ENCODE data around the gene ZMAT3.
"Not testable (repeated sequence)": the region's sequence is repeated elsewhere in the genome, so short reads cannot be mapped to it uniquely, and the experiment has no call there.

Gene ZMAT3

DNA sequence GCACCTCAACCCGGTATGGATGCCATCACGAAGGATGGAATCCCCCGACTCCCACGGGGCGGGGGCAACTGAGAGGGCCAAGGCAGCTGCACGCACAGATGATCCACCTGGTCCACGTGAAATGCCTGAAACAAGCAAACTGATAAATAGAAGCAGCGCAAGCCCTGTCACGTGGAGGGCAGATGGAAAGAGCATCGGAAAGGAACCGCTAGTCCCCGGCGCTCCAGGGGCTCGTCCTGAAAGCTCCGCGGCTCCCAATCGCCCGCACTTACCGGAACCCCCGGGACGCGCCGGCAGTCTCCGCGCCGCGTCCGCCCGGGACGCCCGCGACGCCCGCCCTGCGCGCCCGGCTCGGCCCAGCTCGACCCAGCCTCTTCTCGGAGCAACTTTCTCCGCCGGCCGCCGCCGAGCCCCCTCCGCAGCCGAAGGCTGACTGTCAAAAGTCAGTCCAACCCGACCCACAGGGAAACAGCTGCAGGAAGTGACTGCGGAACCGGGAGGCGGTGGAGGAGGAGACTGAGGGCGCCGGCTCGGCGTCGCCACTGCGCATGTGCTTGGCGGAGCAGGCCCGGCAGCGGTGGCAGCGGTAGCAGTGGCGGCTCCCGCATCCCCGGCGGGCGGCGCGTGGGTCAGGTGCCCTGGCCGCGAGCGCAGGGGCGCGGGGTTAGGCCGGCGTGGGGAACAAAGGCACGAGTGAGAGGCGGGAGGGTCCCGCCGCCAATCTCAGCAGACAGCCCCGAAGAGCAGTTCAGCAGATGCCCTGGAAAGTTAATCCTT lies at the start of gene ZMAT3:
TSS of gene ZMAT3 (minus strand) at position 487 of the 777 bp plus-strand sequence. CDS start 4,057 bp downstream, outside the sequence.
- peak; percentile 82 for DNase-seq (ENCODE audit: low read depth)

- no peak for DNase-seq (ENCODE audit: low read depth)
Measured at GRCh38 chr3:179116816-179117215, 45.2 kb upstream of the ZMAT3 start.

GRCh38 chr3:179115444-179115843 lies 43.8 kb upstream of the ZMAT3 start:
- not testable (repeated sequence) for DNase-seq (ENCODE audit: low read depth)

DNA sequence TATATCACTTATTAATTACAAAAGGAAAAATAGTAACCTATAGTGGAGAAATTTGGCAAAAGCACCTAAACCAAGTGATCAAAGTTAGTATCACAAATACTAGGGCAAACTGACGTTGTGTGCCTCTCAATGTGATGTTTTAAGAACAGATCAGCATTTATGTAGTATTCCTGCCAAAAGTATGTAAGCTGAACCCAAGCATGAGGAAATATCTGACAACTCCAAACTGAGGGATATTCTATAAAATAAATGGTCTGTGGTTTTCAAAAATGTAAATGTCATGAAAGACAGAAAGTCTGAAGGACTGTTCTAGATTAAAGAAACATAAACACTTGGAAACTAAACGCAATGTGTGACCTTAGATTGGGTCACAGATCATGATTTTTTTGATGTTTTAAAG lies 42.3 kb upstream of the ZMAT3 start:
- no peak for DNase-seq (ENCODE audit: low read depth)

DNA sequence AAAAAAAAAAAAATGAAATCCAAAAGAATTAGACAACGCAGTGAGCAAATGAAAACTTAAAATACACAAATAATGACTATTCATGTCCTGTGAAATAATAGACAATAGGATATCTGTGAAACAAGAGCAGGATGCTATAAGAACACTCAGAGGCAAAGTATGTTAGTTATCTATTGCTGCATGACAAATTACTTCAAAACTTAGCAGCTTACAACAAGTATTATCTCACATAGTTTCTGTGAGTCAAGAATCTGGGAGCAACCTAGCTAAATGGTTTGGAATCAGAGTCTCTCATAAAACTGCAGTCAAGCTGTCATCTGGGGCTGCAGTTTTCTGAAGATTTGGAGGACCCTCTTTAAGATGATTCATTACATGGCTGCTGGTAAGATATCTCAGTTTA lies 36.5 kb upstream of the ZMAT3 start:
- DNase-seq (ENCODE audit: low read depth), result no peak

GRCh38 chr3:179107617-179108016 lies 36.0 kb upstream of the ZMAT3 start:
- no peak for DNase-seq (ENCODE audit: low read depth)

- DNase-seq (ENCODE audit: low read depth), result no peak
Measured at GRCh38 chr3:179105881-179106280, 34.3 kb upstream of the ZMAT3 start.

DNA sequence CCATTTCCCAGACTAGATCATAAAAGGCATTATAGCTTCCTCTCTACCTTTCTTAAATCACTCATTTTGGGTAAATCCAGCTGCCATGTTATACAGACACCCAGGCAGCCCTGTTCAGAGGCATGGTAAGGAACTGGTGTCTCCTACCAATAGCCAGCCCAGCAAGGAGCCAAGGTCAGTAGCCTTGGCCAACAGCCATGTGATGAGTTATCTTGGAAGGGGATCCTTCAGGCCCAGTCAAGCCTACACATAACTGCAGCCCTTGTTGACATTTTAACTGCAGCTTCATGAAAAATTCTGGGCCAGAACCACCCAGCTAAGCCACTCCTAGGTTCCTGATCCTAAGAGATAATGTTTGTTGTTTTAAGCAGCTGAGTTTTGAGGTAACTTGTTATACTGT lies 29.0 kb upstream of the ZMAT3 start:
- no peak for DNase-seq (ENCODE audit: low read depth)

- DNase-seq (ENCODE audit: low read depth), result no peak
Measured at GRCh38 chr3:179098388-179099077, 26.9 kb upstream of the ZMAT3 start.

GRCh38 chr3:179093807-179094206 lies 22.2 kb upstream of the ZMAT3 start:
- no peak for DNase-seq (ENCODE audit: low read depth)

- DNase-seq (ENCODE audit: low read depth), result no peak
Measured at GRCh38 chr3:179091113-179091512, 19.5 kb upstream of the ZMAT3 start.

GRCh38 chr3:179088306-179088705 lies 16.7 kb upstream of the ZMAT3 start:
- no peak for DNase-seq (ENCODE audit: low read depth)

DNA sequence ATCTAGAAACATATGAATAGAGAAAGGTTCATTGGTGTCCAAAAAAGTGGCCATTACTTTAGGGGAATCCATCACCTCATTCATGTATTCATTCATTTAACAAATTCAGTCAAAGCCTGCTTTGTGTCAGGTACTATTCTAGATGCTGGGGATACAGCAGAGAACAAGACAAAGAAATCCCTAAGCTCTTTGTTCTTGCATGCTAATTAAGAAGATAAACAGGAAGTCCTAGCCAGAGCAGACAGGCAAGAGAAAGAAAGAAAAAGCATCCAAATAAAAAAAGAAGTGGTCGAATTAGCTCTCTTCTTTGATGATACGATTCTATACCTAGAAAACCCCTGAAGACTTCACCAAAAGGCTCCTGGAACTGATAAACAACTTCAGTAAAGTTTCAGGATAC lies 12.4 kb upstream of the ZMAT3 start:
- no peak for DNase-seq (ENCODE audit: low read depth)

GRCh38 chr3:179082416-179082815 lies 10.8 kb upstream of the ZMAT3 start:
- no peak for DNase-seq (ENCODE audit: low read depth)

DNA sequence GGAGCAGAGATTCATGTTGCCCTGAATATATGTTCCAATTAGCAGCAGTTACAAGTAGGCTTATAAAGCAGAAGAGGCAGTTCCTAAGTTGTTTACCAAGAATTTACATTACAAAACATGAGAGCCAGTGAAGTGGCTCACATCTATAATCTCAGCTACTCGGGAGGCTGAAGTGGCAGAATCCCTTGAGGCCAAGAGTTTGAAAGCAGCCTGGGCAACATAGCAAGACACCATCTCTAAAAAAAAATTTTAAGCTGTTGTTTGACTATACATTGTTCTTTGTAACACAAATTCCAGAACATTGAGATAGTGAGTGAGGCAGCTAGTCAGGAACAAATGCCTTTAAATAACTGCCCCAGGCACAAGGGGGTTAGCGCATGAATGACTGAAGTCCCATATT lies 10.3 kb upstream of the ZMAT3 start:
- no peak for DNase-seq (ENCODE audit: low read depth)

DNA sequence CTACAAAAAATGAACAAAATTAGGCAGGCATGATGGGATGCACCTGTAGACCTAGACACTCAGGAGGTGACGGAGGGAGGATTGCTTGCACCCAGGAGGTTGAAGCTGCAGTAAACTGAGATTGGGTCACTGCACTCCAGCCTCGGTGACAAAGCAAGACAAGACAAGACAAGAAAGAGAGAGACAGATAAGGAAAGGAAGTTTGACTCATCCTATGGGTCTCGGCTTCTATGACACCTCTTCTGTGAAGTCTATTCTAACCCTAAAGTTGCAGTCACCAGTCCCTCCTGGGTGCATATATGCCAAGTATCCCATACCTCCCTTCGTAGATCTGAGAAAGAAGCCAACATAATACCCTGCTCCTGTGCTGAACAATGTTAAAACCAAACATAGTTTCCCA lies 7.9 kb upstream of the ZMAT3 start:
- no peak for DNase-seq (ENCODE audit: low read depth)

- DNase-seq (ENCODE audit: low read depth), result no peak
Measured at GRCh38 chr3:179076243-179077027, 4.8 kb upstream of the ZMAT3 start.

DNA sequence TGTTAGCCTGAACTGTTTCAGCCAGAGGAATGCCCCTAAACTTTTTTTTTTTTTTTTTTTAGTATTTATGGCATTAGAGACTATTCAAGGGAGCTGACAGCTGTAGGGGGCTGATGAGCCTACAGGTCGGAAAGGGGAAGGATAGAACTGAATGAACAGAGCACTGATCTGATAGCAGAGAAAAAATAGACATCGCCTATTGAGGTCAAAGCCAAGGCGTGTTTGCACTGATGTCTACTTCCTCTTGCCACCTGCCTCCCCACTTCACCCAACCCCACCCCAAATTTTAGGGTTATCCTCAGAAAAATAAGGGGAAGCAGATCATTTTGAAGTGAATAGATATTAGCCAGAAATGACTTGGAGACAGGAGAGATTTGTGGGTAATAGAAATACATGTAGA lies 3.0 kb upstream of the ZMAT3 start:
- no peak for DNase-seq (ENCODE audit: low read depth)

- no peak for DNase-seq (ENCODE audit: low read depth)
Measured at GRCh38 chr3:179073816-179074215, 2.2 kb upstream of the ZMAT3 start.

DNA sequence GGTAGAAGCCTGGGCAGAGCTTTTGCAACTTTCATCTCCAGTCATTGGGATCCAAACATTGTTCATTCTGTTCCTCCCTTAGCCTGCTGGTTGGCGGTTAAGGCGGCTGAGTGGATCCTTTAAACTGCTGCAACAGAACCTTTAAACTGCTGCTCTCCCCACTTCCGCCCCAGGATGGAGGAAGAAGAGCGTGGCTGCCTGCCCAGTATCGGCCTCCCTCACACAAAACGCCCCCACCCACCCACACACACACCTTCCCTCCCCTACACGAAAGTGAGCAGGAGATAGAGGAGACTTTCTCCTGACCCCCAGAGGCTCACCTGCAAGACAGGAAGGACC lies 460 bp upstream of the ZMAT3 start:
- DNase-seq (ENCODE audit: low read depth), result peak; percentile 19

DNA sequence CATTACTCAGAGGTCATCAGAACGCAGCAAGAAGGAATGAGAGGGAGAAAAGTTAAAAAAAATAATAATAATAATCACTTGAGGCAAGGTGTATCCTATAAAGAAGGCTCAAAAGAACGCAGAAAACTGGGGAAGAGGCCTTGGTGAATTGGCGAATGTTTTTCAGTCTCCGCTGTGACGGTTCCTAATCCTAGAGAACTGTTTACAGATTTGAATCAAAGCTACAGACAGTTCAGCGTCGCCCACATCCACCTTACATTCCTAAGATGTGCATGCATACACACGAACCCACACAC lies 634 bp downstream of the ZMAT3 start:
- DNase-seq (ENCODE audit: low read depth), result no peak

GRCh38 chr3:179069762-179070390 lies 1.7 kb downstream of the ZMAT3 start:
- no peak for DNase-seq (ENCODE audit: low read depth)
